HepG2 (cell line): Measurements from ENCODE around the gene RPUSD3. TPM values are rescaled to one million over a fixed set of nuclear protein-coding genes. Genes with fewer than 3 reads are reported as not detected.

ENCODE experiments used
- ARID5B ChIP-seq: IDR thresholded peaks from 2 replicates; pipeline ENCODE4 v1.4.0; 2020; ENCODE audit warnings: mild to moderate bottlenecking, missing genetic modification reagents
- ATAD3A ChIP-seq: sonication (generic); formaldehyde crosslinking; IDR thresholded peaks from 2 replicates; pipeline ENCODE4 v1.4.0; 2020; ENCODE audit warnings: missing genetic modification reagents
- BCL6 ChIP-seq: IDR thresholded peaks from 2 replicates; pipeline ENCODE4 v1.6.1; 2016; ENCODE audit warnings: missing genetic modification reagents, missing compliant biosample characterization
- CSRNP1 ChIP-seq: sonication (generic); formaldehyde crosslinking; IDR thresholded peaks from 2 replicates; pipeline ENCODE4 v1.8.1; 2023; ENCODE audit warnings: mild to moderate bottlenecking, missing genetic modification reagents
- FOXP4 ChIP-seq: sonication (generic); formaldehyde crosslinking; IDR thresholded peaks from 2 replicates; pipeline ENCODE4 v1.4.0; 2020; ENCODE audit warnings: missing genetic modification reagents
- HNF4A ChIP-seq: sonication (generic); formaldehyde crosslinking; IDR thresholded peaks from 2 replicates; pipeline ENCODE4 v1.4.0; 2020; ENCODE audit warnings: missing genetic modification reagents
- KAT8 ChIP-seq: IDR thresholded peaks from 2 replicates; pipeline ENCODE4 v1.6.1; 2016; ENCODE audit warnings: missing genetic modification reagents, missing compliant biosample characterization
- ZMAT3 ChIP-seq: sonication (generic); formaldehyde crosslinking; conservative IDR thresholded peaks from 2 replicates; pipeline ENCODE4 v1.7.0; 2021; ENCODE audit warnings: missing genetic modification reagents
- ZNF121 ChIP-seq: sonication (generic); formaldehyde crosslinking; IDR thresholded peaks from 2 replicates; pipeline ENCODE4 v1.5.0; 2020; ENCODE audit warnings: mild to moderate bottlenecking, missing genetic modification reagents
- ZNF24 ChIP-seq: fragments of 450-650 bp; IDR thresholded peaks from 2 replicates; pipeline ENCODE4 v1.6.1; 2017; ENCODE audit warnings: antibody characterized with exemption, mild to moderate bottlenecking
- ZNF260 ChIP-seq: sonication (generic); formaldehyde crosslinking; IDR thresholded peaks from 2 replicates; pipeline ENCODE4 v1.4.0; 2020; ENCODE audit warnings: missing genetic modification reagents, low read depth, mild to moderate bottlenecking, borderline replicate concordance
- ZNF468 ChIP-seq: sonication (generic); formaldehyde crosslinking; IDR thresholded peaks from 2 replicates; pipeline ENCODE4 v1.8.0; 2022; ENCODE audit warnings: mild to moderate bottlenecking, moderate library complexity, missing genetic modification reagents
- ZSCAN30 ChIP-seq: sonication (generic); formaldehyde crosslinking; IDR thresholded peaks from 2 replicates; pipeline ENCODE4 v1.5.0; 2020; ENCODE audit warnings: mild to moderate bottlenecking, missing genetic modification reagents
- polyA plus RNA-seq, 8 experiments: library from polyadenylated mRNA; depleted of rRNA in 3 of 8; stranded (reverse) in 7 of 8; unstranded in 1 of 8; fragments of >200 nt; fragmentation: Illumina TruSeq in 4 of 8; extraction: Trizol in 4 of 8; gene quantifications; 2 replicates each; pipeline versions ENCODE4 v1.2.1 to v1.2.3, GENCODE V29; 2011 to 2016; ENCODE audit warnings: low read depth in 4 of 8, missing spikeins in 1 of 8, mixed read lengths in 1 of 8; ENCODE audit not compliant: insufficient read depth in 1 of 8
- total RNA-seq, 5 experiments: library from RNA; depleted of rRNA; stranded (reverse); fragments of >200 nt; fragmentation: Illumina TruSeq; extraction: Trizol; gene quantifications; 2 replicates each; pipeline ENCODE4 v1.2.3, GENCODE V29; 2016; ENCODE audit warnings: low read depth in 1 of 5
- TF ChIP-seq, protein P1 (sequence below): sonication (generic); formaldehyde crosslinking; IDR thresholded peaks from 2 replicates; pipeline ENCODE4 v1.4.0; 2020; ENCODE audit warnings: mild to moderate bottlenecking, low read depth, missing genetic modification reagents
- TF ChIP-seq, protein P2 (sequence below): sonication (generic); formaldehyde crosslinking; IDR thresholded peaks from 2 replicates; pipeline ENCODE4 v1.5.0; 2020; ENCODE audit warnings: mild to moderate bottlenecking, missing genetic modification reagents

The RPUSD3 gene
- total and polyA plus RNA-seq, 2 of the 13 experiments (the other 11 are each of a cell fraction or from before 2014, with no cell fraction given): 32.1 to 48.7 TPM

DNA sequence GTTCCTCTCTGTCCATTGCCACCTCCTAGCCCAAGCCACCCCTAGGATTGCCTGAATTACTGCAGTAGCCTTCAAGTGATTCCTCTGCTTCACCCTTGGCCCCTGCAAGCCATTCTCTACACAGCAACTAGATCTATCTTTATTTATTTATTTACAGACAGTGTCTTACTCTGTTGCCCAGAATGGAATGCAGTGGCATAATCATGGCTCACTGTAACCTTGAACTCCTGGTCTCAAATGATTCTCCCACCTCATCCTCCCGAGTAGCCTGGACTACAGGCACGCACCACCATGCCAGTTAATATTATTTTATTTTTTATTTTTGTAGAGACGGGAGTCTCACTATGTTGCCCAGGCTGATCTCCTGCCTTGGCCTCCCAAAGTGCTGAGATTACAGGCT lies 44.7 kb upstream of the RPUSD3 start (continued):
- TF ChIP-seq, protein P1, sequence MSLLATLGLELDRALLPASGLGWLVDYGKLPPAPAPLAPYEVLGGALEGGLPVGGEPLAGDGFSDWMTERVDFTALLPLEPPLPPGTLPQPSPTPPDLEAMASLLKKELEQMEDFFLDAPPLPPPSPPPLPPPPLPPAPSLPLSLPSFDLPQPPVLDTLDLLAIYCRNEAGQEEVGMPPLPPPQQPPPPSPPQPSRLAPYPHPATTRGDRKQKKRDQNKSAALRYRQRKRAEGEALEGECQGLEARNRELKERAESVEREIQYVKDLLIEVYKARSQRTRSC (CRISPR knock-in tag): no peak
- TF ChIP-seq BCL6 (CRISPR knock-in tag) (0 out of 2 replicates have a peak, but pooled peaks have one; percentile 9), ZNF468 (CRISPR knock-in tag) (no peak), ZSCAN30 (no peak), FOXP4 (0 out of 2 replicates have a peak, but pooled peaks have one; percentile 43), CSRNP1 (CRISPR knock-in tag) (no peak), ATAD3A (CRISPR knock-in tag) (no peak), ZNF260 (CRISPR knock-in tag) (no peak), KAT8 (CRISPR knock-in tag) (0 out of 2 replicates have a peak, but pooled peaks have one; percentile 17), HNF4A (CRISPR knock-in tag) (peak; percentile 57; the same call in 1 of the 2 replicates), ZNF121 (CRISPR knock-in tag) (peak; percentile 86), ARID5B (CRISPR knock-in tag) (peak; percentile 58; the same call in 1 of the 2 replicates), ZMAT3 (CRISPR knock-in tag) (no peak), ZNF24 (no peak)
- TF ChIP-seq, protein P2, sequence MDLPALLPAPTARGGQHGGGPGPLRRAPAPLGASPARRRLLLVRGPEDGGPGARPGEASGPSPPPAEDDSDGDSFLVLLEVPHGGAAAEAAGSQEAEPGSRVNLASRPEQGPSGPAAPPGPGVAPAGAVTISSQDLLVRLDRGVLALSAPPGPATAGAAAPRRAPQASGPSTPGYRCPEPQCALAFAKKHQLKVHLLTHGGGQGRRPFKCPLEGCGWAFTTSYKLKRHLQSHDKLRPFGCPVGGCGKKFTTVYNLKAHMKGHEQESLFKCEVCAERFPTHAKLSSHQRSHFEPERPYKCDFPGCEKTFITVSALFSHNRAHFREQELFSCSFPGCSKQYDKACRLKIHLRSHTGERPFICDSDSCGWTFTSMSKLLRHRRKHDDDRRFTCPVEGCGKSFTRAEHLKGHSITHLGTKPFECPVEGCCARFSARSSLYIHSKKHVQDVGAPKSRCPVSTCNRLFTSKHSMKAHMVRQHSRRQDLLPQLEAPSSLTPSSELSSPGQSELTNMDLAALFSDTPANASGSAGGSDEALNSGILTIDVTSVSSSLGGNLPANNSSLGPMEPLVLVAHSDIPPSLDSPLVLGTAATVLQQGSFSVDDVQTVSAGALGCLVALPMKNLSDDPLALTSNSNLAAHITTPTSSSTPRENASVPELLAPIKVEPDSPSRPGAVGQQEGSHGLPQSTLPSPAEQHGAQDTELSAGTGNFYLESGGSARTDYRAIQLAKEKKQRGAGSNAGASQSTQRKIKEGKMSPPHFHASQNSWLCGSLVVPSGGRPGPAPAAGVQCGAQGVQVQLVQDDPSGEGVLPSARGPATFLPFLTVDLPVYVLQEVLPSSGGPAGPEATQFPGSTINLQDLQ: no peak
